Colonic mucosa (tissue), 4 donors: ENCODE data around the gene PAEP. TPM values are rescaled to one million over a fixed set of nuclear protein-coding genes. Genes with fewer than 3 reads are reported as not detected.

Source experiments
- DNase-seq: peaks from one replicate; pipeline ENCODE4 v3.0.0-alpha.2; 2020
- H3K27ac ChIP-seq: fragments of 200-600 bp; one replicate; pipeline ENCODE4 v1.8.0; 2021
- H3K27me3 ChIP-seq: fragments of 200-600 bp; one replicate; pipeline ENCODE4 v1.8.0; 2021
- H3K36me3 ChIP-seq: fragments of 200-600 bp; one replicate; pipeline ENCODE4 v1.8.0; 2021
- H3K4me1 ChIP-seq: fragments of 200-600 bp; one replicate; pipeline ENCODE4 v1.8.0; 2021; ENCODE audit warnings: mild to moderate bottlenecking
- H3K4me3 ChIP-seq: fragments of 200-600 bp; one replicate; pipeline ENCODE4 v1.8.0; 2021
- H3K9ac ChIP-seq, 2 donors: one replicate each; pipeline ENCODE4 v1.7.0; 2013; ENCODE audit warnings: control low read depth in 2 of 2, low read depth in 2 of 2, low read length in 2 of 2
- H3K9me3 ChIP-seq: fragments of 200-600 bp; one replicate; pipeline ENCODE4 v1.8.0; 2021
- intact Hi-C: fragments of 100-400 bp; cut with DNase I; formaldehyde crosslinking; loops from one replicate; pipeline ENCODE4 v1.14.1; 2022
- total RNA-seq, 2 donors: library from RNA; stranded (reverse); fragmentation: NEBNext Ultra II Directional in 1 of 2; extraction: Animal tissue kit (Norgen Biotek cat#: 25700) in 1 of 2; gene quantifications; one replicate each; pipeline ENCODE4 v1.2.1, GENCODE V29; 2021
- TF ChIP-seq, protein P1 (sequence below): fragments of 200-600 bp; IDR thresholded peaks from one replicate; pipeline ENCODE4 v1.8.0; 2022; ENCODE audit warnings: antibody characterized with exemption, mild to moderate bottlenecking
- donor health status: healthy.
- donor health status: DM: no; HTN: no; CAD: no.
- donor health status: DM: no; HTN: no; CAD: no.

PAEP gene
- total RNA-seq, 2 donors from 2014 or later, result not detected

- TF ChIP-seq, protein P1, sequence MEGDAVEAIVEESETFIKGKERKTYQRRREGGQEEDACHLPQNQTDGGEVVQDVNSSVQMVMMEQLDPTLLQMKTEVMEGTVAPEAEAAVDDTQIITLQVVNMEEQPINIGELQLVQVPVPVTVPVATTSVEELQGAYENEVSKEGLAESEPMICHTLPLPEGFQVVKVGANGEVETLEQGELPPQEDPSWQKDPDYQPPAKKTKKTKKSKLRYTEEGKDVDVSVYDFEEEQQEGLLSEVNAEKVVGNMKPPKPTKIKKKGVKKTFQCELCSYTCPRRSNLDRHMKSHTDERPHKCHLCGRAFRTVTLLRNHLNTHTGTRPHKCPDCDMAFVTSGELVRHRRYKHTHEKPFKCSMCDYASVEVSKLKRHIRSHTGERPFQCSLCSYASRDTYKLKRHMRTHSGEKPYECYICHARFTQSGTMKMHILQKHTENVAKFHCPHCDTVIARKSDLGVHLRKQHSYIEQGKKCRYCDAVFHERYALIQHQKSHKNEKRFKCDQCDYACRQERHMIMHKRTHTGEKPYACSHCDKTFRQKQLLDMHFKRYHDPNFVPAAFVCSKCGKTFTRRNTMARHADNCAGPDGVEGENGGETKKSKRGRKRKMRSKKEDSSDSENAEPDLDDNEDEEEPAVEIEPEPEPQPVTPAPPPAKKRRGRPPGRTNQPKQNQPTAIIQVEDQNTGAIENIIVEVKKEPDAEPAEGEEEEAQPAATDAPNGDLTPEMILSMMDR, result no peak
- DNase-seq, result no peak
- Histone ChIP-seq H3K4me3 (no peak overlapping the region), H3K27me3 (no peaks in the 10 kb centered on the region), H3K9me3 (no peaks in the 10 kb centered on the region), H3K9ac (no peak overlapping the region), H3K27ac (no peak overlapping the region), H3K4me1 (no peaks in the 10 kb centered on the region), H3K36me3 (no peaks in the 10 kb centered on the region)
- intact Hi-C loops, result no loop called here
Observed at GRCh38 chr9:135581636-135582426, 20.3 kb downstream of the PAEP start.

DNA sequence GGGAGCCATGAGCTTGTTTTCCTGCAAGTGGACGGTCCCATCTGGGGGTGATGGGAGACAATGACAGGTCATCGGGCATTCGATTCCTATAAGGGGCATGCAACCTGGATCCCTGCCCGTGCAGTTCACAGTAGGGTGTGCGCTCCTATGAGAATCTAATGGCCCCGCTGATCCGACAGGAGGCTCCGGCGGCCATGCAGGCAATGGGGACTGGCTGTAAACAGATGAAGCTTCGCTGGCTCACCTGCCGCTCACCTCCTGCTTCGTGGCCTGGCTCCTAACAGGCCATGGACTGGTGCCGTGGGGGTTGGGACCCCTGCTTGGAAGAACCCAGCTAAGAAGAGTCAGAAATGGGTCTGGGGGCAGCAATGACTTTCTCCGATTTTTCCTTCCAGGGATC lies 21.0 kb downstream of the PAEP start:
- Histone ChIP-seq H3K36me3 (no peaks in the 10 kb centered on the region), H3K9ac (no peak overlapping the region), H3K4me3 (no peak overlapping the region), H3K4me1 (no peaks in the 10 kb centered on the region), H3K27ac (no peak overlapping the region), H3K9me3 (no peaks in the 10 kb centered on the region), H3K27me3 (no peaks in the 10 kb centered on the region)
- intact Hi-C loops, result no loop called here
- no peak for DNase-seq
- TF ChIP-seq, protein P1, result no peak

- Histone ChIP-seq H3K9me3 (no peaks in the 10 kb centered on the region), H3K36me3 (no peaks in the 10 kb centered on the region), H3K4me3 (no peak overlapping the region), H3K9ac (no peak overlapping the region), H3K27ac (no peak overlapping the region), H3K4me1 (no peaks in the 10 kb centered on the region), H3K27me3 (no peaks in the 10 kb centered on the region)
- intact Hi-C loops, result no loop called here
- no peak for DNase-seq
- TF ChIP-seq, protein P1, result no peak
Observed at GRCh38 chr9:135582966-135583687, 21.6 kb downstream of the PAEP start.

- H3K9ac ChIP-seq, result no peak overlapping the region
- intact Hi-C loops, result no loop called here
- no peaks in the 10 kb centered on the region for H3K36me3 ChIP-seq
- no peaks in the 10 kb centered on the region for H3K4me1 ChIP-seq
- no peak overlapping the region for H3K4me3 ChIP-seq
- no peaks in the 10 kb centered on the region for H3K27me3 ChIP-seq
- no peak overlapping the region for H3K27ac ChIP-seq
- TF ChIP-seq, protein P1, result no peak
- DNase-seq, result no peak
- H3K9me3 ChIP-seq, result no peaks in the 10 kb centered on the region
Observed at GRCh38 chr9:135583688-135584011, 22.1 kb downstream of the PAEP start.

GRCh38 chr9:135584371-135584770 lies 22.8 kb downstream of the PAEP start:
- H3K27me3 ChIP-seq, result no peaks in the 10 kb centered on the region
- intact Hi-C loops, result no loop called here
- no peaks in the 10 kb centered on the region for H3K36me3 ChIP-seq
- no peak overlapping the region for H3K9ac ChIP-seq
- no peak for DNase-seq
- H3K4me3 ChIP-seq, result no peak overlapping the region
- no peaks in the 10 kb centered on the region for H3K9me3 ChIP-seq
- TF ChIP-seq, protein P1, result no peak
- H3K4me1 ChIP-seq, result no peaks in the 10 kb centered on the region
- no peak overlapping the region for H3K27ac ChIP-seq
